Common myeloid progenitor, CD34-positive (primary cell): ENCODE data around the gene USP32.

ENCODE experiments used
- CTCF ChIA-PET: fragments of 350-600 bp; sonication (Branson Sonifier 250); formaldehyde crosslinking; loops from one replicate; lab custom pipeline; 2021; ENCODE audit warnings: antibody characterized with exemption; lab: Charles Lee
- POLR2A ChIA-PET: fragments of 350-600 bp; sonication (Branson Sonifier 250); formaldehyde crosslinking; loops from one replicate; lab custom pipeline; 2021; ENCODE audit warnings: antibody characterized with exemption; lab: Charles Lee
- DNase-seq, 3 donors: peaks; one replicate each; pipeline versions ENCODE4 v3.0.0 to v3.0.0-alpha.2; 2013
- H3K27ac ChIP-seq, 2 experiments: 1 replicate in 1 of 2; 2 replicates in 1 of 2; pipeline ENCODE4 v1.7.0; 2013; ENCODE audit warnings: inconsistent platforms in 2 of 2, low read length in 2 of 2, mild to moderate bottlenecking in 2 of 2, low read depth in 1 of 2, moderate library complexity in 1 of 2; ENCODE audit not compliant: severe bottlenecking in 2 of 2, insufficient read depth in 1 of 2, poor library complexity in 1 of 2
- H3K27me3 ChIP-seq, 5 experiments: replicated peaks in 2 of 5; 1 replicate in 3 of 5; 2 replicates in 2 of 5; pipeline versions ENCODE4 v1.6.1 to v1.7.0; 2013; ENCODE audit warnings: low read length in 4 of 5, mild to moderate bottlenecking in 2 of 5, moderate library complexity in 2 of 5, inconsistent platforms in 1 of 5; ENCODE audit not compliant: insufficient read depth in 5 of 5, control insufficient read depth in 4 of 5
- H3K36me3 ChIP-seq, 4 experiments: 1 replicate in 2 of 4; 2 replicates in 2 of 4; pipeline versions ENCODE4 v1.6.1 to v1.7.0; 2013; ENCODE audit warnings: low read length in 3 of 4, control low read depth in 1 of 4, mild to moderate bottlenecking in 1 of 4; ENCODE audit not compliant: control insufficient read depth in 4 of 4, insufficient read depth in 4 of 4
- H3K4me1 ChIP-seq, 4 experiments: 1 replicate in 3 of 4; 2 replicates in 1 of 4; pipeline versions ENCODE4 v1.6.1 to v1.7.1; 2013; ENCODE audit warnings: low read length in 3 of 4, mild to moderate bottlenecking in 3 of 4, control low read depth in 1 of 4, inconsistent platforms in 1 of 4, moderate library complexity in 1 of 4; ENCODE audit not compliant: control insufficient read depth in 4 of 4, insufficient read depth in 4 of 4; ENCODE audit errors: control extremely low read depth in 1 of 4
- H3K4me3 ChIP-seq, 7 experiments: 1 replicate in 4 of 7; 2 replicates in 3 of 7; pipeline versions ENCODE4 v1.5.1 to v1.7.0; 2013; ENCODE audit warnings: mild to moderate bottlenecking in 7 of 7, low read length in 6 of 7, moderate library complexity in 6 of 7, inconsistent platforms in 2 of 7, low read depth in 2 of 7, control low read depth in 1 of 7; ENCODE audit not compliant: insufficient read depth in 4 of 7, control insufficient read depth in 1 of 7; ENCODE audit errors: extremely low read depth in 1 of 7
- H3K9me3 ChIP-seq, 5 experiments: 1 replicate in 4 of 5; 2 replicates in 1 of 5; pipeline versions ENCODE4 v1.6.1 to v1.7.1; 2013; ENCODE audit warnings: low read length in 4 of 5, mild to moderate bottlenecking in 2 of 5, inconsistent platforms in 1 of 5, low read depth in 1 of 5, moderate library complexity in 1 of 5; ENCODE audit not compliant: control insufficient read depth in 4 of 5, insufficient read depth in 2 of 5; ENCODE audit errors: control extremely low read depth in 1 of 5
- WGBS: methylation state at CpG from one replicate; pipeline ENCODE4 v1.1.5; 2013; ENCODE audit not compliant: insufficient coverage; 5-methylcytosine and 5-hydroxymethylcytosine counted together

Gene USP32

DNA sequence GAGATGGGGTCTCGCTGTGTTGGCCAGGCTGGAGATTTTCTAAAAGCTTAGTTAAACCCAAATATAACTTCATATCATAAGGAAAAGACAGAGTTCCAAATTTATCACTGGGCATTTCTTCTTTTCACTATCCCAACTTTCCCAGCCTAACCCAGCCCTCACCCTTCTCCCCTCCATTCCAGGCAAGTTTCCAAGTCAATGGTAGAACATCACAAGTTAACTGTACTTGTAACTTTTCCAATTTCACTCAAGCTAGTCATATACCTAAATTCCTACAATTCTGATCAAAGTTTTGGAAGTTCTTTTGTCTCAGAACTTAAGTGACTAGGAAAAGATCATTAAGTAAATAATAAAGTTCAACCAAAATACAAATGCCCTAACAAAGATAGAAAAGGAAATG is 61.2 kb downstream of the USP32 start:
- WGBS = 100% methylated on average over 1 of the region's 1 CpG
- Histone ChIP-seq H3K27me3 (no peaks in the 10 kb centered on the region), H3K9me3 (peaks cover 0 to 12% (median 0%) of the 10 kb centered on the region in 5 experiments), H3K4me1 (no peaks in the 10 kb centered on the region), H3K36me3 (peaks cover 5 to 21% (median 10%) of the 10 kb centered on the region in 4 experiments), H3K27ac (no peak overlapping the region), H3K4me3 (no peak overlapping the region)
- ChIA-PET CTCF (interaction anchor here (1.5 kb wide), 1 partner anchor 9 kb away, joined by 6 read pairs; no protein-coding TSS in a partner anchor), POLR2A (interaction anchor here (0.7 kb wide), 1 partner anchor 32 kb away, joined by 3 read pairs; no protein-coding TSS in a partner anchor)
- DNase-seq = no peak

- Histone ChIP-seq H3K9me3 (peaks cover 0 to 12% (median 0%) of the 10 kb centered on the region in 5 experiments), H3K27ac (no peak overlapping the region), H3K4me1 (no peaks in the 10 kb centered on the region), H3K4me3 (no peak overlapping the region), H3K36me3 (peaks cover 5 to 19% (median 10%) of the 10 kb centered on the region in 4 experiments), H3K27me3 (no peaks in the 10 kb centered on the region)
- no peak for DNase-seq
- CTCF ChIA-PET = interaction anchor here (0.9 to 1.0 kb wide), 2 partner anchors 11 kb away, joined by 3 read pairs; no protein-coding TSS in a partner anchor
- WGBS = 96% methylated on average over 6 of the region's 9 CpGs
- POLR2A ChIA-PET = no interaction called here
Measured at GRCh38 chr17:60328679-60329078, 63.3 kb downstream of the USP32 start.

DNA sequence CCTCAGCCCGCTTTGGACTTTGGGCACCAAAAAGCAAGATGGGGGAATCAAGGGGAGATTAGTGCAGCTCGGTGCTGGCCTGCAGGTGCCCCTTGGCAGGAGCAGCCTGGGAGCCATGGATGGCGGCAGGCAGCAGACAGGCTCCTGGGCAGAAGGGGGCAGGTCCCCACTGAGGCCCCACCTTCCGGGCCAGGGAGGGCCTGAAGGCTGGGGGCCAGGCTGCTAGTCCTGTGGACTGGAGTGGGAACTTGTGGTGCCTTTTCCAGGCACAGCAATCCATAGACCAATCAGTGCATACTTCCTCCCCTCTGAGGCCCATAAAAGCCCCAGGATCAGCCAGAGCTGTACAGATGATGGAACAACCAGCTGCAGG is 64.0 kb downstream of the USP32 start:
- no peak overlapping the region for H3K27ac ChIP-seq
- H3K4me1 ChIP-seq = no peaks in the 10 kb centered on the region
- no peak overlapping the region for H3K4me3 ChIP-seq
- CTCF ChIA-PET = interaction anchor here (0.9 kb wide), 1 partner anchor 12 kb away, joined by 3 read pairs; no protein-coding TSS in a partner anchor
- no peaks in the 10 kb centered on the region for H3K27me3 ChIP-seq
- H3K9me3 ChIP-seq = peaks cover 0 to 12% (median 0%) of the 10 kb centered on the region in 5 experiments
- WGBS = 95% methylated on average over 3 of the region's 4 CpGs
- DNase-seq = no peak
- POLR2A ChIA-PET = no interaction called here
- peaks cover 5 to 18% (median 10%) of the 10 kb centered on the region in 4 experiments for H3K36me3 ChIP-seq

DNA sequence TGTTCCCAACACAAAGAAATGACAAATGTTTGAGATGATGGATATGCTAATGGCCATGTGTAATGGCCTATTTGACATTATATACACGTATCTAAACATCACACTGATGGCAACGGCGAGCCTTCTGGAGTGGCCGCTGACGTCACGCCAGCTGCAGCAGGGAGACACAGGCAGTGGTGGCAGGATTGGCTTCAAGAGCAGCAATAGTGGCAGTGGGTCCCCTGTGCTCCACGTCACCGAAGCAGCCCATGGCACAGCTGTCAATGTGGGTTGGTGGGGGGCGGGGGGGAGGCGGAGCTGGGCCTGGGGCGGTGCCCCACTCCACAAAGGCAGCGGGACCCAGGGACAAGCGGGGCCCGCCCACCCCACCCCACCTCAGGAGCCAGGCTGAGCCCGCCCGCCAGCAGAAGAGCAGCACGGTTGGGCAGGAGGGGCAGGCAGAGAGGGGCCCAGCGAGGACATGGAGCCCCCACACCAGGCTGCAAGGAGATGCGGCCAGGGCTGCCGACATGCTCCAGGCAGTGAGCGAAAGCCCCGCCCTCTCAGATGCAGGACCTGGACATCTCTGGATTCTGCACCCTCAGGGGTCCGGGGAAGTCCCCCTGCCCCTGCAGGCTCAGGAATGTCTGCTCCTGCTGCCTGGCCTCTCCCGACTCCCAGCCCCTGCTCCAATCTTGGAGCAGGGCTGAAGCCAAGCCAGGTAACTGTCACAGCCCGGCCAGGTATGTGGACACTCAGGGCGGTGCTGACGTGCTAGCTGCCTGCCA is 64.6 kb downstream of the USP32 start:
- 99% methylated on average over 19 of the region's 27 CpGs for WGBS
- peaks cover 0 to 12% (median 0%) of the 10 kb centered on the region in 5 experiments for H3K9me3 ChIP-seq
- ChIA-PET CTCF (no interaction called here), POLR2A (no interaction called here)
- H3K4me3 ChIP-seq = no peak overlapping the region
- no peaks in the 10 kb centered on the region for H3K4me1 ChIP-seq
- peaks cover 5 to 18% (median 10%) of the 10 kb centered on the region in 4 experiments for H3K36me3 ChIP-seq
- DNase-seq = no peak
- H3K27me3 ChIP-seq = no peaks in the 10 kb centered on the region
- no peak overlapping the region for H3K27ac ChIP-seq

GRCh38 chr17:60326702-60327101 is 65.2 kb downstream of the USP32 start:
- ChIA-PET CTCF (no interaction called here), POLR2A (no interaction called here)
- no peak overlapping the region for H3K4me3 ChIP-seq
- DNase-seq = no peak
- H3K9me3 ChIP-seq = peaks cover 0 to 12% (median 0%) of the 10 kb centered on the region in 5 experiments
- WGBS = 100% methylated on average over 2 of the region's 2 CpGs
- no peak overlapping the region for H3K27ac ChIP-seq
- H3K27me3 ChIP-seq = no peaks in the 10 kb centered on the region
- peaks cover 5 to 18% (median 10%) of the 10 kb centered on the region in 4 experiments for H3K36me3 ChIP-seq
- H3K4me1 ChIP-seq = no peaks in the 10 kb centered on the region

GRCh38 chr17:60325730-60326524 is 66.0 kb downstream of the USP32 start:
- Histone ChIP-seq H3K4me3 (no peak overlapping the region), H3K36me3 (peaks cover 5 to 18% (median 9%) of the 10 kb centered on the region in 4 experiments), H3K9me3 (peaks cover 0 to 12% (median 0%) of the 10 kb centered on the region in 5 experiments), H3K4me1 (no peaks in the 10 kb centered on the region), H3K27me3 (no peaks in the 10 kb centered on the region), H3K27ac (no peak overlapping the region)
- ChIA-PET CTCF (no interaction called here), POLR2A (interaction anchor here (0.6 kb wide), 1 partner anchor 62 kb away, joined by 3 read pairs; no protein-coding TSS in a partner anchor)
- 98% methylated on average over 11 of the region's 13 CpGs for WGBS
- no peak for DNase-seq
